Fibroblast of lung (primary cell): ENCODE measurements around the gene NECTIN2. TPM values are rescaled to one million over a fixed set of nuclear protein-coding genes. Genes with fewer than 3 reads are reported as not detected.

Experiments
- DNase-seq, 2 donors: peaks; one replicate each; pipeline versions ENCODE4 v3.0.0 to v3.0.0-alpha.2; 2010; ENCODE audit warnings: low read depth in 2 of 2
- H2AFZ ChIP-seq: 2 replicates; pipeline ENCODE4 v1.5.1; 2012; ENCODE audit warnings: low read length, control low read depth, inconsistent platforms
- H3K27ac ChIP-seq: 2 replicates; pipeline ENCODE4 v1.5.1; 2011; ENCODE audit warnings: low read length, control low read depth; ENCODE audit not compliant: insufficient read depth
- H3K27me3 ChIP-seq: 2 replicates; pipeline ENCODE4 v1.5.1; 2011; ENCODE audit warnings: mild to moderate bottlenecking, low read length; ENCODE audit not compliant: control insufficient read depth, insufficient read depth
- H3K36me3 ChIP-seq: 2 replicates; pipeline ENCODE4 v1.5.1; 2011; ENCODE audit warnings: low read length; ENCODE audit not compliant: control insufficient read depth, insufficient read depth
- H3K4me1 ChIP-seq: 2 replicates; pipeline ENCODE4 v1.5.1; 2011; ENCODE audit warnings: low read length; ENCODE audit not compliant: control insufficient read depth, insufficient read depth; ENCODE audit errors: extremely low read depth
- H3K4me2 ChIP-seq: 2 replicates; pipeline ENCODE4 v1.5.1; 2011; ENCODE audit warnings: low read length, control low read depth; ENCODE audit not compliant: insufficient read depth; ENCODE audit errors: extremely low read depth
- H3K4me3 ChIP-seq, 4 experiments: fragments of 200-600 bp in 1 of 4; sonication (generic) in 1 of 4; replicated peaks in 1 of 4; 2 replicates each; pipeline ENCODE4 v1.5.1; 2011 to 2016; ENCODE audit warnings: low read length in 4 of 4, low read depth in 3 of 4, mild to moderate bottlenecking in 3 of 4, control low read depth in 2 of 4, inconsistent platforms in 1 of 4, mixed read lengths in 1 of 4; ENCODE audit not compliant: insufficient read depth in 1 of 4; ENCODE audit errors: control extremely low read depth in 1 of 4
- H3K79me2 ChIP-seq: 2 replicates; pipeline ENCODE4 v1.5.1; 2012; ENCODE audit warnings: mild to moderate bottlenecking, low read length, inconsistent platforms; ENCODE audit not compliant: control insufficient read depth, insufficient read depth
- H3K9ac ChIP-seq: 2 replicates; pipeline ENCODE4 v1.5.1; 2011; ENCODE audit warnings: mild to moderate bottlenecking, low read length, control low read depth; ENCODE audit not compliant: insufficient read depth
- H3K9me3 ChIP-seq: 2 replicates; pipeline ENCODE4 v1.5.1; 2012; ENCODE audit warnings: low read depth, low read length; ENCODE audit not compliant: control insufficient read depth, insufficient read depth
- H4K20me1 ChIP-seq: 2 replicates; pipeline ENCODE4 v1.5.1; 2011; ENCODE audit warnings: low read length; ENCODE audit not compliant: control insufficient read depth, insufficient read depth; ENCODE audit errors: extremely low read depth
- CTCF ChIP-seq, 2 donors: IDR thresholded peaks in 1 of 2; conservative IDR thresholded peaks in 1 of 2; 1 replicate in 1 of 2; 2 replicates in 1 of 2; pipeline ENCODE4 v1.5.1; 2011 to 2012; ENCODE audit warnings: low read length in 2 of 2, control low read depth in 1 of 2, inconsistent platforms in 1 of 2, low read depth in 1 of 2, mild to moderate bottlenecking in 1 of 2
- EZH2 ChIP-seq: IDR thresholded peaks from 2 replicates; pipeline ENCODE4 v1.5.1; 2012; ENCODE audit warnings: low read length, control low read depth, mild to moderate bottlenecking; ENCODE audit errors: missing control alignments
- polyA plus RNA-seq, 2 donors: library from polyadenylated mRNA; depleted of rRNA in 1 of 2; stranded (reverse) in 1 of 2; unstranded in 1 of 2; fragments of >200 nt; gene quantifications; 2 replicates each; pipeline ENCODE4 v1.2.1, GENCODE V29; 2011 to 2012; ENCODE audit warnings: missing spikeins in 1 of 2
- total RNA-seq: library from RNA; depleted of rRNA; stranded (reverse); fragments of >200 nt; gene quantifications from 2 replicates; pipeline ENCODE4 v1.2.1, GENCODE V29; 2014

Gene NECTIN2
- total and polyA plus RNA-seq, 2 donors (not counting 1 experiment from before 2014, with no cell fraction given) = 70.7 to 77.4 TPM

- Histone ChIP-seq H3K9me3 (no peaks in the 10 kb centered on the region), H3K9ac (no peak overlapping the region), H3K27ac (no peak overlapping the region), H3K27me3 (peaks cover 3% of the 10 kb centered on the region), H2AFZ (no peak overlapping the region), H3K4me3 (no peak overlapping the region), H3K4me1 (no peaks in the 10 kb centered on the region), H3K79me2 (peaks cover 3% of the 10 kb centered on the region), H3K36me3 (peaks cover 19% of the 10 kb centered on the region), H4K20me1 (no peaks in the 10 kb centered on the region), H3K4me2 (no peak overlapping the region)
- DNase-seq = no peak
- TF ChIP-seq EZH2 (no peak), CTCF (conservative IDR thresholded peaks at IDR 0.05 in 1 of 2, IDR thresholded peaks at IDR 0.05 in 1 of 2; ENCODE audit: low read depth in 1 of 2, low read length in 2 of 2) (no peak)
Measured at GRCh38 chr19:44900328-44901244, 54.5 kb downstream of the NECTIN2 start.

- Histone ChIP-seq H3K79me2 (no peaks in the 10 kb centered on the region), H3K36me3 (peaks cover 9% of the 10 kb centered on the region), H3K4me3 (no peak overlapping the region), H3K4me1 (no peaks in the 10 kb centered on the region), H3K4me2 (no peak overlapping the region), H3K27me3 (peaks cover 9% of the 10 kb centered on the region), H3K9me3 (no peaks in the 10 kb centered on the region), H3K9ac (no peak overlapping the region), H2AFZ (no peak overlapping the region), H4K20me1 (no peaks in the 10 kb centered on the region), H3K27ac (no peak overlapping the region)
- TF ChIP-seq EZH2 (no peak), CTCF (conservative IDR thresholded peaks at IDR 0.05 in 1 of 2, IDR thresholded peaks at IDR 0.05 in 1 of 2; ENCODE audit: low read depth in 1 of 2, low read length in 2 of 2) (no peak)
- DNase-seq = no peak
Measured at GRCh38 chr19:44903216-44903601, 57.1 kb downstream of the NECTIN2 start.

DNA sequence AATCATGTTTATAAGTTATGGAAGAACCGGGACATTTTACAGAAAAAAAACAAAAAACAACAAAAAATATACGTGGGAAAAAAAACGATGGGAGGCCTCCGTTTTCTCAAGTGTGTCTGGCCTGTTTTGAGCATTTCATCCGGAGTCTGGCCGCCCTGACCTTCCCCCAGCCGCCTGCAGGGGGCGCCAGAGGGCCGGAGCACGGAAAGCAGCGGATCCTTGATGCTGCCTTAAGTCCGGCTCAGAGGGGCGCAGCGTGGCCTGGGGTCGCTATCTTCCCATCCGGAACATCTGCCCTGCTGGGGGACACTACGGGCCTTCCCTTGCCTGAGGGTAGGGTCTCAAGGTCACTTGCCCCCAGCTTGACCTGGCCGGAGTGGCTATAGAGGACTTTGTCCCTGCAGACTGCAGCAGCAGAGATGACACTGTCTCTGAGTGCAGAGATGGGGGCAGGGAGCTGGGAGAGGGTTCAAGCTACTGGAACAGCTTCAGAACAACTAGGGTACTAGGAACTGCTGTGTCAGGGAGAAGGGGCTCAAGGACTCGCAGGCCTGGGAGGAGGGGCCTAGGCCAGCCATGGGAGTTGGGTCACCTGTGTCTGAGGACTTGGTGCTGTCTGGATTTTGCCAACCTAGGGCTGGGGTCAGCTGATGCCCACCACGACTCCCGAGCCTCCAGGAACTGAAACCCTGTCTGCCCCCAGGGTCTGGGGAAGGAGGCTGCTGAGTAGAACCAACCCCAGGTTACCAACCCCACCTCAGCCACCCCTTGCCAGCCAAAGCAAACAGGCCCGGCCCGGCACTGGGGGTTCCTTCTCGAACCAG lies 57.7 kb downstream of the NECTIN2 start:
- Histone ChIP-seq H3K4me2 (no peak overlapping the region), H3K9me3 (no peaks in the 10 kb centered on the region)

More for the DNA sequence above, 57.7 kb downstream of the NECTIN2 start:
- Histone ChIP-seq H2AFZ (no peak overlapping the region), H3K4me1 (no peaks in the 10 kb centered on the region), H3K79me2 (no peaks in the 10 kb centered on the region), H3K27ac (no peak overlapping the region), H3K9ac (no peak overlapping the region), H3K27me3 (peaks cover 9% of the 10 kb centered on the region), H4K20me1 (no peaks in the 10 kb centered on the region), H3K4me3 (no peak overlapping the region), H3K36me3 (peaks cover 8% of the 10 kb centered on the region)
- no peak for TF ChIP-seq EZH2
- TF ChIP-seq CTCF (conservative IDR thresholded peaks at IDR 0.05 in 1 of 2, IDR thresholded peaks at IDR 0.05 in 1 of 2; ENCODE audit: low read depth in 1 of 2, low read length in 2 of 2) = peak; percentile 95 to 96
- DNase-seq = peak; percentile 36 to 70
